ENCODE results near the gene ZNF274. TPM values are rescaled to one million over a fixed set of nuclear protein-coding genes. Genes with fewer than 3 reads are reported as not detected.
"Not testable (repeated sequence)": the region's sequence is repeated elsewhere in the genome, so short reads cannot be mapped to it uniquely, and the experiment has no call there.

The ZNF274 gene
- total RNA-seq (2014; rRNA removed; shearing (Covaris generic)) = 14.5 and 22.8 TPM in 2 replicates

GRCh38 chr19:58182989-58183816 is at the start of gene ZNF274:
Gene ZNF274 (plus strand): TSS chr19:58183061. CDS start chr19:58183966, 905 bp downstream.
- DNase-seq (ENCODE audit: low spot score) = peak; percentile 90

- no peak for DNase-seq (ENCODE audit: low spot score)
Measured at GRCh38 chr19:58134244-58134643, 48.6 kb upstream of the ZNF274 start.

GRCh38 chr19:58145849-58146248 is 37.0 kb upstream of the ZNF274 start:
- DNase-seq (ENCODE audit: low spot score) = no peak

GRCh38 chr19:58147475-58147874 is 35.4 kb upstream of the ZNF274 start:
- not testable (repeated sequence) for DNase-seq (ENCODE audit: low spot score)

GRCh38 chr19:58150328-58150921 is 32.4 kb upstream of the ZNF274 start, which contains the start of gene ZNF329:
Gene ZNF329 (minus strand): TSS chr19:58150789. CDS start chr19:58129503, 21,286 bp downstream.
- DNase-seq (ENCODE audit: low spot score) = peak; percentile 76

GRCh38 chr19:58153386-58153785 is 29.5 kb upstream of the ZNF274 start:
- no peak for DNase-seq (ENCODE audit: low spot score)

- no peak for DNase-seq (ENCODE audit: low spot score)
Measured at GRCh38 chr19:58154287-58154678, 28.6 kb upstream of the ZNF274 start.

- peak; percentile 88 for DNase-seq (ENCODE audit: low spot score)
Measured at GRCh38 chr19:58154679-58155648, 27.9 kb upstream of the ZNF274 start.

GRCh38 chr19:58157045-58157728 is 25.7 kb upstream of the ZNF274 start:
- DNase-seq (ENCODE audit: low spot score) = no peak

GRCh38 chr19:58166268-58166667 is 16.6 kb upstream of the ZNF274 start:
- DNase-seq (ENCODE audit: low spot score) = no peak

GRCh38 chr19:58166708-58167280 is 16.1 kb upstream of the ZNF274 start:
- DNase-seq (ENCODE audit: low spot score) = no peak

- peak; percentile 37 for DNase-seq (ENCODE audit: low spot score)
Measured at GRCh38 chr19:58170860-58171259, 12.0 kb upstream of the ZNF274 start.

- peak; percentile 50 for DNase-seq (ENCODE audit: low spot score)
Measured at GRCh38 chr19:58181902-58182576, 822 bp upstream of the ZNF274 start.

GRCh38 chr19:58182577-58182988 is 278 bp upstream of the ZNF274 start:
- DNase-seq (ENCODE audit: low spot score) = no peak

GRCh38 chr19:58183817-58184215 is 955 bp downstream of the ZNF274 start:
- no peak for DNase-seq (ENCODE audit: low spot score)

GRCh38 chr19:58196901-58197616 is 14.2 kb downstream of the ZNF274 start:
- peak; percentile 23 for DNase-seq (ENCODE audit: low spot score)

- DNase-seq (ENCODE audit: low spot score) = no peak
Measured at GRCh38 chr19:58203814-58204475, 21.1 kb downstream of the ZNF274 start.

GRCh38 chr19:58204566-58204965 is 21.7 kb downstream of the ZNF274 start:
- DNase-seq (ENCODE audit: low spot score) = no peak

- no peak for DNase-seq (ENCODE audit: low spot score)
Measured at GRCh38 chr19:58209577-58209976, 26.7 kb downstream of the ZNF274 start.
